Measurements from ENCODE around the gene TUBB1. TPM values are rescaled to one million over a fixed set of nuclear protein-coding genes. Genes with fewer than 3 reads are reported as not detected.

TUBB1 gene
- total RNA-seq, 4 donors from 2014 or later: under 0.01 to 0.83 TPM; not detected in 2

DNA sequence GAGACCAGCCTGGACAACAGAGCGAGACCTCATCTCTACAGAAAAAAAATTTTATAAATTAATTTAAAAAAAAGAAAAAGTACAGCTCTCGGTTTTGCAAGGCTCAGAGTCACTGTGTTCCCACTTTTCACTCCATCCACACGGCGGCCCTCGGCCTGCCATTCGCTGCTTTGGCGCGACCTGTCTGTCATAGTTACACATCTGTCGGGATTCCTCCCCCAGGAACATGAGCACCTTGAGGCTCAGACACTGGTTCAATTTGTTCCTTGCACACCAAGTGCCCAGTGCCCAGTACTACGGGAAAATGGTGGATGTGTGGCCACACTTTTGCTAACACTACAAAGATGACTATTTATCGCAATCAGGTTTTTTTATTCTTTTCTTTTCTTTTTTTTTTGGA, 20.6 kb upstream of the TUBB1 start:
- Histone ChIP-seq H3K27ac (replicated peaks in 1 of 4) (no peak overlapping the region), H3K36me3 (peaks cover 65 to 99% (median 89%) of the 10 kb centered on the region in 4 donors), H3K4me3 (no peak overlapping the region), H3K9me3 (no peaks in the 10 kb centered on the region), H3K27me3 (no peaks in the 10 kb centered on the region), H3K4me1 (peaks cover 0 to 18% (median 7%) of the 10 kb centered on the region in 4 donors)
- TF ChIP-seq EP300 (IDR thresholded peaks at IDR 0.05) (no peak), POLR2A (IDR thresholded peaks at IDR 0.05; ENCODE audit: low read depth) (no peak), POLR2AphosphoS5 (IDR thresholded peaks at IDR 0.05) (no peak)
- TF ChIP-seq, protein P1, sequence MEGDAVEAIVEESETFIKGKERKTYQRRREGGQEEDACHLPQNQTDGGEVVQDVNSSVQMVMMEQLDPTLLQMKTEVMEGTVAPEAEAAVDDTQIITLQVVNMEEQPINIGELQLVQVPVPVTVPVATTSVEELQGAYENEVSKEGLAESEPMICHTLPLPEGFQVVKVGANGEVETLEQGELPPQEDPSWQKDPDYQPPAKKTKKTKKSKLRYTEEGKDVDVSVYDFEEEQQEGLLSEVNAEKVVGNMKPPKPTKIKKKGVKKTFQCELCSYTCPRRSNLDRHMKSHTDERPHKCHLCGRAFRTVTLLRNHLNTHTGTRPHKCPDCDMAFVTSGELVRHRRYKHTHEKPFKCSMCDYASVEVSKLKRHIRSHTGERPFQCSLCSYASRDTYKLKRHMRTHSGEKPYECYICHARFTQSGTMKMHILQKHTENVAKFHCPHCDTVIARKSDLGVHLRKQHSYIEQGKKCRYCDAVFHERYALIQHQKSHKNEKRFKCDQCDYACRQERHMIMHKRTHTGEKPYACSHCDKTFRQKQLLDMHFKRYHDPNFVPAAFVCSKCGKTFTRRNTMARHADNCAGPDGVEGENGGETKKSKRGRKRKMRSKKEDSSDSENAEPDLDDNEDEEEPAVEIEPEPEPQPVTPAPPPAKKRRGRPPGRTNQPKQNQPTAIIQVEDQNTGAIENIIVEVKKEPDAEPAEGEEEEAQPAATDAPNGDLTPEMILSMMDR (IDR thresholded peaks at IDR 0.05): no peak
- intact Hi-C loops (cut with DNase I): no loop called here
- WGBS: 94% methylated on average over 11 of the region's 11 CpGs
- no peak for DNase-seq (ENCODE audit: extremely low spot score)

- DNase-seq (ENCODE audit: extremely low spot score): no peak
- H3K27ac ChIP-seq (replicated peaks in 1 of 4): no peak overlapping the region
- WGBS: 67% methylated on average over 3 of the region's 3 CpGs
- no peaks in the 10 kb centered on the region for H3K9me3 ChIP-seq
- intact Hi-C loops (cut with DNase I): no loop called here
- no peaks in the 10 kb centered on the region for H3K27me3 ChIP-seq
- H3K36me3 ChIP-seq: peaks cover 49 to 88% (median 74%) of the 10 kb centered on the region in 4 donors
- peaks cover 13 to 35% (median 23%) of the 10 kb centered on the region in 4 donors for H3K4me1 ChIP-seq
- H3K4me3 ChIP-seq: no peak overlapping the region
- TF ChIP-seq, protein P1 (IDR thresholded peaks at IDR 0.05): no peak
- TF ChIP-seq EP300 (IDR thresholded peaks at IDR 0.05) (no peak), POLR2AphosphoS5 (IDR thresholded peaks at IDR 0.05) (no peak), POLR2A (IDR thresholded peaks at IDR 0.05; ENCODE audit: low read depth) (no peak)
Observed at GRCh38 chr20:59000326-59000725, 18.9 kb upstream of the TUBB1 start.

DNA sequence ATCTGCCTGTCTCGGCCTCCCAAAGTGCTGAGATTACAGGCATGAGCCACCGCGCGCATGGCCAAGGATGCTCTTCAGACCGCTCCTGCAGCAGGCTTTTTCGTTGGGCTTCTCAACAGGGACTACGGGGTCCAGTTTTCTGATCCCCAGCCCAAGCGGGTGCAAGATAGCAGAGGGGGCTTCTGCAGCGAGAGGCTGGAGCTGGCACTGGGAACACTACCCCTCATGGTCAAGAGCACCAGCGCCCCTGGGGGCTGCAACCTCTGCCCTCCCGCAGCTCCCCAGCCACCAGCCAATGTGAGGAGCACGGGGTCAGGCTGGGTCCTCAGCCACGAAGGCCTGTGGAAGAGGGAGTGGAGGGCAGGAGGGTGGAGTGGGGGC, 18.2 kb upstream of the TUBB1 start:
- no peak overlapping the region for H3K4me3 ChIP-seq
- no peaks in the 10 kb centered on the region for H3K27me3 ChIP-seq
- no peak overlapping the region for H3K27ac ChIP-seq (replicated peaks in 1 of 4)
- 100% methylated on average over 7 of the region's 13 CpGs for WGBS
- intact Hi-C loops (cut with DNase I): no loop called here
- no peak for DNase-seq (ENCODE audit: extremely low spot score)
- no peak for TF ChIP-seq POLR2AphosphoS5 (IDR thresholded peaks at IDR 0.05)
- TF ChIP-seq, protein P1 (IDR thresholded peaks at IDR 0.05): no peak
- TF ChIP-seq POLR2A (IDR thresholded peaks at IDR 0.05; ENCODE audit: low read depth): no peak
- no peak for TF ChIP-seq EP300 (IDR thresholded peaks at IDR 0.05)
- H3K36me3 ChIP-seq: peaks cover 42 to 81% (median 67%) of the 10 kb centered on the region in 4 donors
- peaks cover 20 to 42% (median 30%) of the 10 kb centered on the region in 4 donors for H3K4me1 ChIP-seq
- H3K9me3 ChIP-seq: no peaks in the 10 kb centered on the region

DNA sequence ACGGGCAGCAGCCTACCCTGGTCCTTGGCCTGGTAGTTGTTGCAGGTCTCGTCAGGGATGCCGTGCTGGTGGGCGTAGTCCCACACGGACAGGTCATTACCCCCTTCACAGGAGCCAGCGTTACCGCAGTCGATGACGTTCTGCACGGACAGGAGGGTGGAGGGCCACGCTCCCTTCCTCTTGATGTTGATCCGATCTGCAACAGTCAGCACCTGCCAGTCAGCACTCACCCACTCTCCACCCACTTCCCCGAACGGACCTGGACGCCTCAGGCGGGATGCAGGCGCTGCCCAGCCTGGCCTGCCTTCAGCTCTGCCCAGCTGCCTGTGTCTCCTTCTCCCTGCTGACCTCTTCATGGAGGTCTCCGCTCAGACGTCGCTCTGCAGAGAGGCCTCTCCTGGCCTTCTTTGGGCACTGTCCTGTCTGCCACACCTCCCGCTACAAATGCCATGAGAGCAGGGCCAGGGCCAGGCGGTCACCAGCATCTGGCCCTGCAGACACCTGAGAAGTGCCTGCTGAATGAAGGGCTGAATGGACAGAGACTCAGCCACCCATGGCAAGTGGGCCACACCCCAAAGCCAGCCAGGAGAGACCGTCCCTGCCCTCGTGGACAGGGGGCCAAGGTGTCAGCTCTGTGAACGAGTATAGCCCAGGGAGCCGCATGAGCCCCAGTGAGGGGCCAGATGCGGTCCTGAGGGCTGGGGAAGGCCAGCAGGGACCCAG, 17.6 kb upstream of the TUBB1 start:
- Histone ChIP-seq H3K9me3 (no peaks in the 10 kb centered on the region), H3K27ac (replicated peaks in 1 of 4) (no peak overlapping the region), H3K27me3 (no peaks in the 10 kb centered on the region), H3K4me1 (peaks cover 25 to 47% (median 36%) of the 10 kb centered on the region in 4 donors), H3K4me3 (no peak overlapping the region), H3K36me3 (peaks cover 36 to 75% (median 61%) of the 10 kb centered on the region in 4 donors)
- no peak for TF ChIP-seq POLR2A (IDR thresholded peaks at IDR 0.05; ENCODE audit: low read depth)
- TF ChIP-seq POLR2AphosphoS5 (IDR thresholded peaks at IDR 0.05): no peak
- TF ChIP-seq, protein P1 (IDR thresholded peaks at IDR 0.05): no peak
- no peak for TF ChIP-seq EP300 (IDR thresholded peaks at IDR 0.05)
- intact Hi-C loops (cut with DNase I): no loop called here
- 83% methylated on average over 25 of the region's 27 CpGs for WGBS
- DNase-seq (ENCODE audit: extremely low spot score): no peak
